B cell (primary cell): Measurements from ENCODE around the gene KCNJ12. TPM values are rescaled to one million over a fixed set of nuclear protein-coding genes. Genes with fewer than 3 reads are reported as not detected.
"Not testable (repeated sequence)": the region's sequence is repeated elsewhere in the genome, so short reads cannot be mapped to it uniquely, and the experiment has no call there.

Experiments
- ATAC-seq: fragments of 200-7000 bp; cut with Tn5 transposase; one replicate; pipeline ENCODE4 v1.10.0; 2021; ENCODE audit warnings: low read depth, mild to moderate bottlenecking, moderate number of reproducible peaks, moderate library complexity
- CTCF ChIA-PET: fragments of 350-600 bp; sonication (Branson Sonifier 250); formaldehyde crosslinking; loops from one replicate; lab custom pipeline; 2021; ENCODE audit warnings: antibody characterized with exemption, inconsistent platforms; lab: Charles Lee
- POLR2A ChIA-PET: fragments of 350-600 bp; sonication (Branson Sonifier 250); formaldehyde crosslinking; loops from one replicate; lab custom pipeline; 2021; ENCODE audit warnings: antibody characterized with exemption; lab: Charles Lee
- DNase-seq: peaks from one replicate; pipeline ENCODE4 v3.0.0; 2013
- H2AFZ ChIP-seq: 2 replicates; pipeline ENCODE4 v1.6.1; 2012; ENCODE audit warnings: mild to moderate bottlenecking, low read depth, low read length; ENCODE audit not compliant: insufficient read depth, poor library complexity, severe bottlenecking
- H3K27ac ChIP-seq, 2 donors: 1 replicate in 1 of 2; 2 replicates in 1 of 2; pipeline ENCODE4 v1.5.1; 2012 to 2013; ENCODE audit warnings: low read length in 2 of 2, mild to moderate bottlenecking in 2 of 2, moderate library complexity in 1 of 2
- H3K27me3 ChIP-seq, 4 experiments: fragments of 200-600 bp in 1 of 4; sonication (generic) in 1 of 4; replicated peaks in 1 of 4; 1 replicate in 2 of 4; 2 replicates in 2 of 4; pipeline versions ENCODE4 v1.6.1 to v1.7.0; 2013 to 2016; ENCODE audit warnings: low read length in 3 of 4, mild to moderate bottlenecking in 2 of 4, mixed read lengths in 1 of 4, moderate library complexity in 1 of 4; ENCODE audit not compliant: insufficient read depth in 4 of 4, control insufficient read depth in 3 of 4; ENCODE audit errors: control extremely low read depth in 1 of 4
- H3K36me3 ChIP-seq, 2 experiments: replicated peaks in 1 of 2; 1 replicate in 1 of 2; 2 replicates in 1 of 2; pipeline versions ENCODE4 v1.6.1 to v1.7.1; 2013; ENCODE audit warnings: low read length in 1 of 2; ENCODE audit not compliant: insufficient read depth in 2 of 2, control insufficient read depth in 1 of 2; ENCODE audit errors: control extremely low read depth in 1 of 2, extremely low read depth in 1 of 2
- H3K4me1 ChIP-seq, 2 donors: fragments of 200-600 bp in 1 of 2; sonication (generic) in 1 of 2; 1 replicate in 1 of 2; 2 replicates in 1 of 2; pipeline versions ENCODE4 v1.5.1 to v1.6.1; 2013 to 2017; ENCODE audit warnings: low read length in 2 of 2; ENCODE audit not compliant: control insufficient read depth in 2 of 2, insufficient read depth in 2 of 2
- H3K4me2 ChIP-seq: replicated peaks from 2 replicates; pipeline ENCODE3; 2012; ENCODE audit warnings: mild to moderate bottlenecking, low read depth, low read length; ENCODE audit not compliant: poor library complexity, severe bottlenecking
- H3K4me3 ChIP-seq, 5 experiments: fragments of 200-600 bp in 1 of 5; sonication (generic) in 1 of 5; 1 replicate in 3 of 5; 2 replicates in 2 of 5; pipeline versions ENCODE4 v1.5.1 to v1.7.0; 2011 to 2016; ENCODE audit warnings: low read length in 4 of 5, mild to moderate bottlenecking in 4 of 5, low read depth in 2 of 5, control low read depth in 1 of 5, moderate library complexity in 1 of 5; ENCODE audit not compliant: insufficient read depth in 1 of 5; ENCODE audit errors: control extremely low read depth in 1 of 5, extremely low read depth in 1 of 5
- H3K79me2 ChIP-seq: fragments of 200-600 bp; sonication (generic); one replicate; pipeline ENCODE4 v1.6.0; 2016; ENCODE audit warnings: low read length; ENCODE audit not compliant: control insufficient read depth, insufficient read depth
- H3K9ac ChIP-seq: fragments of 200-600 bp; sonication (generic); 2 replicates; pipeline ENCODE4 v1.6.1; 2017; ENCODE audit warnings: mild to moderate bottlenecking, low read length, moderate library complexity
- H3K9me3 ChIP-seq, 3 donors: one replicate each; pipeline versions ENCODE4 v1.6.1 to v1.7.1; 2013; ENCODE audit warnings: low read length in 2 of 3; ENCODE audit not compliant: control insufficient read depth in 2 of 3, insufficient read depth in 1 of 3; ENCODE audit errors: control extremely low read depth in 1 of 3
- H4K20me1 ChIP-seq: 2 replicates; pipeline ENCODE4 v1.6.0; 2012; ENCODE audit warnings: mild to moderate bottlenecking, low read length; ENCODE audit not compliant: insufficient read depth, control insufficient read depth, poor library complexity, severe bottlenecking
- H3K27ac Mint-ChIP-seq: one replicate; pipeline ENCODE4 v1.8.0; 2021; ENCODE audit warnings: mixed read lengths
- H3K27me3 Mint-ChIP-seq: one replicate; pipeline ENCODE4 v1.8.0; 2021; ENCODE audit warnings: mixed read lengths
- H3K4me1 Mint-ChIP-seq: one replicate; pipeline ENCODE4 v1.8.0; 2021; ENCODE audit warnings: mixed read lengths
- H3K4me3 Mint-ChIP-seq: one replicate; pipeline ENCODE4 v1.8.0; 2021; ENCODE audit warnings: mixed read lengths
- H3K9me3 Mint-ChIP-seq: one replicate; pipeline ENCODE4 v1.8.0; 2022; ENCODE audit warnings: mixed read lengths; ENCODE audit not compliant: insufficient read depth
- EZH2 ChIP-seq: IDR thresholded peaks from 2 replicates; pipeline ENCODE4 v1.6.1; 2012; ENCODE audit warnings: borderline replicate concordance, low read depth, mild to moderate bottlenecking, moderate library complexity, low read length; ENCODE audit not compliant: insufficient read depth, poor library complexity, severe bottlenecking
- WGBS: methylation state at CpG from one replicate; pipeline ENCODE4 v1.1.5; 2013; ENCODE audit warnings: missing lambda C conversion rate; ENCODE audit not compliant: insufficient coverage; 5-methylcytosine and 5-hydroxymethylcytosine counted together
- intact Hi-C: fragments of 100-400 bp; cut with micrococcal nuclease; formaldehyde crosslinking; loops from one replicate; pipeline ENCODE4 v1.10.0; 2022
- polyA plus RNA-seq: library from polyadenylated mRNA; depleted of rRNA; stranded (reverse); fragments of >200 nt; gene quantifications from 2 replicates; pipeline ENCODE4 v1.2.3, GENCODE V29; 2012
- total RNA-seq, 2 donors: library from RNA; stranded (reverse); fragments of 120-200 nt in 1 of 2; gene quantifications; 1 replicate in 1 of 2; 2 replicates in 1 of 2; pipeline versions ENCODE4 v1.2.3 to v1.2.4, GENCODE V29; 2013 to 2022
- TF ChIP-seq, protein P1 (sequence below): fragments of 200-600 bp; IDR thresholded peaks from one replicate; pipeline ENCODE4 v1.8.0; 2022; ENCODE audit warnings: antibody characterized with exemption, mild to moderate bottlenecking

Gene KCNJ12
- total and polyA plus RNA-seq, 2 donors (not counting 1 experiment from before 2014, with no cell fraction given): not detected

DNA sequence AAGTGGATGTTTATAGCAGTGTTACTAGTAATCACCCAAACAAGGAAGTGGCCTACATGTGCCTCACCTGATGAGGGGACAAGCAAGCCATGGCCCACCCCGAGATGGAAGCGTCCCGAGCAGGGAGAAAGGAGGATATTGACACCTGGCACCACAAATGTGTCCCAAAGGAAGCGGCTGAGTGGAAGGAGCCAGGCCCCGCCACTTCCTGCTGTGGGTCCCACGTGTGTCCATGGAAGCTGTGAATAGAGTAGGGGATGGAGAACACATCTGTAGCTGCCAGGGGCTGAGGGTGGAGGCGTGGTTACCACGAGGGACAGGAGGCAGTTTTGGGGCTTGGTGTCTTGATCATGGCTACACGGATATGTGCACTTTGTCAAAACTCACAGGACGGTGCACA is 49.2 kb downstream of the KCNJ12 start:
- WGBS: 70% methylated on average over 7 of the region's 10 CpGs
- Histone ChIP-seq H4K20me1 (no peaks in the 10 kb centered on the region), H3K79me2 (no peaks in the 10 kb centered on the region), H3K4me1 (no peaks in the 10 kb centered on the region), H3K36me3 (no peaks in the 10 kb centered on the region), H3K4me3 (no peak overlapping the region), H3K4me2 (no peak overlapping the region), H3K9ac (no peak overlapping the region), H3K9me3 (peaks cover 0 to 3% (median 0%) of the 10 kb centered on the region in 3 donors), H3K27me3 (no peaks in the 10 kb centered on the region), H3K27ac (no peak overlapping the region), H2AFZ (no peak overlapping the region)
- Mint-ChIP-seq H3K4me3 (no peak overlapping the region), H3K4me1 (no peaks in the 10 kb centered on the region), H3K27me3 (peaks cover 8% of the 10 kb centered on the region), H3K27ac (no peak overlapping the region), H3K9me3 (no peaks in the 10 kb centered on the region)
- POLR2A ChIA-PET: no interaction called here
- DNase-seq (no peak), ATAC-seq (no peak)
- intact Hi-C loops: no loop called here
- CTCF ChIA-PET: no interaction called here
- TF ChIP-seq, protein P1, sequence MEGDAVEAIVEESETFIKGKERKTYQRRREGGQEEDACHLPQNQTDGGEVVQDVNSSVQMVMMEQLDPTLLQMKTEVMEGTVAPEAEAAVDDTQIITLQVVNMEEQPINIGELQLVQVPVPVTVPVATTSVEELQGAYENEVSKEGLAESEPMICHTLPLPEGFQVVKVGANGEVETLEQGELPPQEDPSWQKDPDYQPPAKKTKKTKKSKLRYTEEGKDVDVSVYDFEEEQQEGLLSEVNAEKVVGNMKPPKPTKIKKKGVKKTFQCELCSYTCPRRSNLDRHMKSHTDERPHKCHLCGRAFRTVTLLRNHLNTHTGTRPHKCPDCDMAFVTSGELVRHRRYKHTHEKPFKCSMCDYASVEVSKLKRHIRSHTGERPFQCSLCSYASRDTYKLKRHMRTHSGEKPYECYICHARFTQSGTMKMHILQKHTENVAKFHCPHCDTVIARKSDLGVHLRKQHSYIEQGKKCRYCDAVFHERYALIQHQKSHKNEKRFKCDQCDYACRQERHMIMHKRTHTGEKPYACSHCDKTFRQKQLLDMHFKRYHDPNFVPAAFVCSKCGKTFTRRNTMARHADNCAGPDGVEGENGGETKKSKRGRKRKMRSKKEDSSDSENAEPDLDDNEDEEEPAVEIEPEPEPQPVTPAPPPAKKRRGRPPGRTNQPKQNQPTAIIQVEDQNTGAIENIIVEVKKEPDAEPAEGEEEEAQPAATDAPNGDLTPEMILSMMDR: no peak
- TF ChIP-seq EZH2: no peak

DNA sequence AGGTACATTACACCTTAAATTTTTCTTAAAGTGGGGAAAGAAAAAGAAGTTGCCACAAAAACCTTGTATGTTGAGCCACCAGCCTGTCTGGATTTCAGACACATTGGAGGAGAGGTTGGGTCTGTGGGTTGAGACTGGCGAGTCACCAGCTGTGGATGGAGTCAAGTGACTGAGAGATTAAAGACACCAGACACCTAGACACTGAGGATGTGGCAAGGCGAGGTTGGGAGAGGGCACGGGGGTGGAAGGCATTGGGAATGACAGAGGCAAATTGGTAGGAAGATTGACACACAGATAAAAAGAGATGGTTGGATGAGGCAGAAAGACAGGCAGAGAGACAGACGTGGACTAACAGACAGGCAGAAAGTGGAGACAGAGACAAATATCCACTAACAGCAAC is 49.6 kb downstream of the KCNJ12 start:
- peaks cover 8% of the 10 kb centered on the region for H3K27me3 Mint-ChIP-seq
- ChIA-PET POLR2A (no interaction called here), CTCF (no interaction called here)
- no peaks in the 10 kb centered on the region for H3K9me3 Mint-ChIP-seq
- no peak for ATAC-seq
- Histone ChIP-seq H4K20me1 (no peaks in the 10 kb centered on the region), H3K4me2 (no peak overlapping the region), H2AFZ (no peak overlapping the region), H3K9ac (no peak overlapping the region), H3K9me3 (no peaks in the 10 kb centered on the region), H3K27ac (no peak overlapping the region), H3K4me3 (no peak overlapping the region), H3K4me1 (no peaks in the 10 kb centered on the region), H3K79me2 (no peaks in the 10 kb centered on the region), H3K36me3 (no peaks in the 10 kb centered on the region), H3K27me3 (no peaks in the 10 kb centered on the region)
- WGBS: 75% methylated on average over 2 of the region's 4 CpGs
- H3K4me3 Mint-ChIP-seq: no peak overlapping the region
- no peaks in the 10 kb centered on the region for H3K4me1 Mint-ChIP-seq
- no peak overlapping the region for H3K27ac Mint-ChIP-seq
- TF ChIP-seq EZH2: no peak
- TF ChIP-seq, protein P1: no peak
- DNase-seq: no peak
- intact Hi-C loops: no loop called here

DNA sequence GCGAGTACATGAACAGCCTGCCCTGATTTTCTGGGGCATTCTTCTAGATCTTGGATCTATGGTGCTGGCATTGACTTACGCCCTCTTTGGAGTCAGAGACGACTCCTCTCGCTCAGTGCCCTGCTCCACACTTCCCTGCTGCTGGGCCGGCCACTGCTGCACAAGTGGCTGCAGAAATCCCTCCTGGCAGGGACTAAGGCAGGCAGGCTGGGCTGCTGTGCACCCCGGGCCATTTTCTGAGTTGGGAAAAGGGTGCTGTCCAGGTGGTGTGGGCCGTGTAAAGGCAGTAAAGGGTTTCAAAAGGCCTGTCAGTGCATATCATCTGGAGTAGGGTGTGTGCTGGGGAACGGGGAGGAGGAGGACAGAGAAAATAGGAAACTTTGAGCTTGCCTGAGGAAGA is 50.1 kb downstream of the KCNJ12 start:
- H3K36me3 ChIP-seq, ATAC-seq, H3K9me3 Mint-ChIP-seq, DNase-seq, POLR2A ChIA-PET, H4K20me1 ChIP-seq, H3K4me1 ChIP-seq, H3K4me2 ChIP-seq, H3K4me3 ChIP-seq, H3K9ac ChIP-seq, H3K27ac Mint-ChIP-seq, H3K27ac ChIP-seq, CTCF ChIA-PET, H3K9me3 ChIP-seq, H3K79me2 ChIP-seq, H3K4me3 Mint-ChIP-seq, H3K27me3 Mint-ChIP-seq, H3K27me3 ChIP-seq, intact Hi-C loops, H2AFZ ChIP-seq, H3K4me1 Mint-ChIP-seq: not testable (repeated sequence)
- WGBS: 77% methylated on average over 2 of the region's 8 CpGs
